ENCODE data around the gene CTNNA3. TPM values are rescaled to one million over a fixed set of nuclear protein-coding genes. Genes with fewer than 3 reads are reported as not detected.

Gene CTNNA3
- total RNA-seq, 4 donors from 2014 or later: 1.5 to 9.8 (median 4.3) TPM

DNA sequence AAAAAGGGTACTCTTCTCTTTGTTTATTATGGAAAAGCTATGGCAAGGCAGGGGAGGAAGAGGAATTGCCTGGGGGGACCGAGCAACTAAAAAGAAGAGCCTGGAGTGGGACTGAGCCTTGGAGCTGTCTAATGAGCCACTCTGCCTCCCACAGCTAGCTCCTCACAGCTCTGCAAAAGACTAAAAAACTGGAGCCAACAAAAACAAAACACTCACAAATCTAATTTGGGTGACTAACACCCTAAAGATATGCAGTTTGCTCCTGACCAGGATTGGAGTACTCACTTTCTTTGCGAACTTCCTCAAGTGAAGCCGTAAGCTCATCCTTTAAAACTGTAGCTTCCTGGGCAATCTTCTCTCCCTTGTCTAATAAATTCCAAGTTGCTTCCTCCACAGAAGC lies 89.4 kb downstream of the CTNNA3 start:
- no peak overlapping the region for H3K27ac ChIP-seq
- H3K4me3 ChIP-seq: no peak overlapping the region
- intact Hi-C loops (cut with DNase I; ENCODE audit: low total_unique reads): no loop called here

DNA sequence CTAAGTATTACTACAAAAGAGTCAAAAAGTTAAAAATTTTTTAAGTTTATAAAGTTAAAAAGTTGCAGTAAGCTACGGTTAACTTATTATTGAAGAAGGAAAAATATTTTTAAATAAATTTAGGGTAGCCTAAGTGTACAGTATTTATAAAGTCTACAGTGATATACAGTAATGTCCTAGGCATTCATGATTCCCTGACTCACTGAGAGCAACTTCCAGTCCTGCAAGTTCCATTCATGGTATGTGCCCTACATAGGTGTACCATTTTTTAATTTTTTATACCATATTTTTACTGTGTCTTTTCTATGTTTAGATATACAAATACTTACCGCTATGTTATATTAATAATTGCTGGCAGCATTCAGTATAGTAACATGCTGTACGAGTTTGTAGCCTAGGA lies 92.3 kb downstream of the CTNNA3 start:
- Histone ChIP-seq H3K4me3 (no peak overlapping the region), H3K9me3 (no peaks in the 10 kb centered on the region), H3K27ac (no peak overlapping the region), H3K4me1 (no peaks in the 10 kb centered on the region), H3K27me3 (no peaks in the 10 kb centered on the region), H3K36me3 (no peaks in the 10 kb centered on the region)
- DNase-seq: no peak
- intact Hi-C loops (cut with DNase I; ENCODE audit: low total_unique reads): no loop called here
- TF ChIP-seq POLR2A (IDR thresholded peaks at IDR 0.05): no peak
- TF ChIP-seq, protein P1, sequence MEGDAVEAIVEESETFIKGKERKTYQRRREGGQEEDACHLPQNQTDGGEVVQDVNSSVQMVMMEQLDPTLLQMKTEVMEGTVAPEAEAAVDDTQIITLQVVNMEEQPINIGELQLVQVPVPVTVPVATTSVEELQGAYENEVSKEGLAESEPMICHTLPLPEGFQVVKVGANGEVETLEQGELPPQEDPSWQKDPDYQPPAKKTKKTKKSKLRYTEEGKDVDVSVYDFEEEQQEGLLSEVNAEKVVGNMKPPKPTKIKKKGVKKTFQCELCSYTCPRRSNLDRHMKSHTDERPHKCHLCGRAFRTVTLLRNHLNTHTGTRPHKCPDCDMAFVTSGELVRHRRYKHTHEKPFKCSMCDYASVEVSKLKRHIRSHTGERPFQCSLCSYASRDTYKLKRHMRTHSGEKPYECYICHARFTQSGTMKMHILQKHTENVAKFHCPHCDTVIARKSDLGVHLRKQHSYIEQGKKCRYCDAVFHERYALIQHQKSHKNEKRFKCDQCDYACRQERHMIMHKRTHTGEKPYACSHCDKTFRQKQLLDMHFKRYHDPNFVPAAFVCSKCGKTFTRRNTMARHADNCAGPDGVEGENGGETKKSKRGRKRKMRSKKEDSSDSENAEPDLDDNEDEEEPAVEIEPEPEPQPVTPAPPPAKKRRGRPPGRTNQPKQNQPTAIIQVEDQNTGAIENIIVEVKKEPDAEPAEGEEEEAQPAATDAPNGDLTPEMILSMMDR (IDR thresholded peaks at IDR 0.05): no peak

More for the DNA sequence above, 89.4 kb downstream of the CTNNA3 start:
- Histone ChIP-seq H3K4me1 (no peaks in the 10 kb centered on the region), H3K36me3 (no peaks in the 10 kb centered on the region), H3K9me3 (no peaks in the 10 kb centered on the region), H3K27me3 (no peaks in the 10 kb centered on the region)
- TF ChIP-seq, protein P1 (IDR thresholded peaks at IDR 0.05): no peak
- no peak for TF ChIP-seq POLR2A (IDR thresholded peaks at IDR 0.05)
- no peak for DNase-seq

DNA sequence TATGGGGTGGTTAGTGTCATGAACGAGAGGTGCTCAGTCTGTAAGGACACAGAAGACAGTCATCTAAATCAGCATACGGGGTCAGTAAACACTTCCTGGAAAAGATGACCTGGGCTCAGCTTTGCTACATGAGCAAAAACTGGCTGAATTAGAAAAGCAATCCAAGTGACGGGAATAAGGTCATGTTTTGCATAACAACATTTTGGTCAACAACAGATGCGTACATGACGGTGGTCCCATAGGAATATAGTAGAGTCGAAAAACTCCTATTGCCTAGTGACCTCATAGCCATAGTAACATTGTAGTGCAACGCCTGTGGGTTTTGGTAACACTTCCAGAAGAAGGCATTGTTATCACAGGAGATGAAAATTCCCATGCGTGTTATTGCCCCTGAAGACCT lies 92.9 kb downstream of the CTNNA3 start:
- intact Hi-C loops (cut with DNase I; ENCODE audit: low total_unique reads): no loop called here
- no peaks in the 10 kb centered on the region for H3K36me3 ChIP-seq
- no peaks in the 10 kb centered on the region for H3K27me3 ChIP-seq
- TF ChIP-seq, protein P1 (IDR thresholded peaks at IDR 0.05): no peak
- TF ChIP-seq POLR2A (IDR thresholded peaks at IDR 0.05): no peak
- no peak overlapping the region for H3K27ac ChIP-seq
- no peak overlapping the region for H3K4me3 ChIP-seq
- H3K4me1 ChIP-seq: no peaks in the 10 kb centered on the region
- DNase-seq: no peak
- H3K9me3 ChIP-seq: no peaks in the 10 kb centered on the region

DNA sequence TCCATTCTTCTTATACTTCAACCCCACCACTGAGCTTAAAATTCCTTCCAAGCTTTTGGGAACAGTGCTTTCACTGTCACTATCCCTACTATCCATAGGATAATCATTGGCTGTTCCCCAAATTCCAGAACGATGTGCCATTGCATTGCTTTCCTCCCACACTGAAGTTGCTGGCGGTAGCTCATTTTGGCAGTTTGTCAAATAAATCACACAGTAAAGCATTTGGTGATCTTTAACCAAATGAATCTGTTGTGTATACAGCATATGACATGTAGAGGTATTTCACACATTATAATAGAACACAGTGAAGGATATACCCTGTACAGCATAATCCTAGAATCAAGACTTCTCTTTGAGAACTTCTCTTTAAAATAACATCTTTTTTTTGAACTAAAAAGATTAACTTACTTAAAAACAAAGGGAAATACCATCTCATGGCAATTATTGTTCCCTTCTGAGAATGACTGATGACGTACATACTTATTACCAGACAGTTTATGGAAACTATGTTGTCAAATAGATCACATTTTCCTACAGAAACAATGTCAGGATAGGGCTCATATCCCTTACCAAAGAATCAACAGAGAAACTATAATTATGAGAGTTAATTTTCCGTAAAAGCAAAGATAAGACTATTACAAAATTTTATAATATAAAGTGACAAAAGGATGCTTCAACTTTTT lies 93.6 kb downstream of the CTNNA3 start:
- no peak for DNase-seq
- no peaks in the 10 kb centered on the region for H3K27me3 ChIP-seq
- intact Hi-C loops (cut with DNase I; ENCODE audit: low total_unique reads): no loop called here
- no peaks in the 10 kb centered on the region for H3K36me3 ChIP-seq
- no peak for TF ChIP-seq POLR2A (IDR thresholded peaks at IDR 0.05)
- TF ChIP-seq, protein P1 (IDR thresholded peaks at IDR 0.05): no peak
- no peaks in the 10 kb centered on the region for H3K4me1 ChIP-seq
- no peak overlapping the region for H3K4me3 ChIP-seq
- H3K27ac ChIP-seq: no peak overlapping the region
- no peaks in the 10 kb centered on the region for H3K9me3 ChIP-seq

DNA sequence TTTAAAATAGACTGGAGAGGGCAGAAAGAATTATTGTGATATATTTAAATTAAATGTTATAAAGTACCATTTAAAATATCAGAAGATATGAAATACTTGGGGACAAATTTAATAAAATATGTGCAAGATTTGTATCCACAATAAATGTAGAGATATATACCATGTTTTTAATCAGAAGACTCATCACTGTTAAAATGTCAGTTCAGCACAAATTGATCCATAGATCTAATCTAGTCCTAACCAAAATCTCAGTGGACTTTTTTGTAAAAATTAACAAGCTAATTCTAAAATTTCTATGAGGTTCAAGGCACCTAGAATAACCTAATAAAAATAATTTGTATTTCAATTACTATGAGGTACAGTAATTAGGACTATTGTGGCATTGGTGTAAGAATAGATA lies 96.4 kb downstream of the CTNNA3 start:
- intact Hi-C loops (cut with DNase I; ENCODE audit: low total_unique reads): no loop called here
- TF ChIP-seq POLR2A (IDR thresholded peaks at IDR 0.05): no peak
- TF ChIP-seq, protein P1 (IDR thresholded peaks at IDR 0.05): no peak
- H3K4me1 ChIP-seq: no peaks in the 10 kb centered on the region
- H3K36me3 ChIP-seq: no peaks in the 10 kb centered on the region
- no peak overlapping the region for H3K27ac ChIP-seq
- no peaks in the 10 kb centered on the region for H3K27me3 ChIP-seq
- no peaks in the 10 kb centered on the region for H3K9me3 ChIP-seq
- no peak overlapping the region for H3K4me3 ChIP-seq
- no peak for DNase-seq

Measured in uterus (tissue), 4 donors.